Heart left ventricle (tissue), 13 donors: ENCODE results near the gene TEKT1.

ENCODE experiments used
- POLR2A ChIP-seq, 2 donors: fragments of 450-650 bp; IDR thresholded peaks; one replicate each; pipeline ENCODE4 v1.6.1; 2017; ENCODE audit warnings: antibody characterized with exemption in 2 of 2, mild to moderate bottlenecking in 2 of 2, moderate library complexity in 2 of 2
- TF ChIP-seq, protein P1 (sequence below), 12 donors: fragments of 200-600 bp; sonication (generic) in 4 of 12; IDR thresholded peaks; one replicate each; pipeline versions ENCODE4 v1.5.0 to v1.8.0; 2018 to 2022; ENCODE audit warnings: antibody characterized with exemption in 12 of 12, mild to moderate bottlenecking in 5 of 12
- donor health status: ischemic (EF 13 %, LVEDD 7.1; RV severe dilation, severe dysfunction).
- donor health status: DM: no; HTN: yes; CAD: no.
- donor health status: DM: no; HTN: no; CAD: no.
- donor health status: ischemic (EF 25% LVEDD 6.9; RV normal size, moderate dysfunction).
- donor health status: ischemic (EF 25% LVEDD 5.7; RV mildly dilated, moderate dysfunction).
- donor health status: ischemic (EF 35%, LVEDD 5.7; RV mildly dilated, moderate dysfunction).
- donor health status: nonischemic (EF 11% LVEDD 7.7; RV severe dilation, severe dysfunction).
- donor health status: DM: yes; HTN: yes; CAD: no.
- donor health status: PGD.
- donor health status: ischemic (EF 29% LVEDD 5.4; RV normal size, mild dysfunction).
- donor health status: nonischemic (EF 23%, LVEDD 6.1; RV moderate dilation, normal function).

DNA sequence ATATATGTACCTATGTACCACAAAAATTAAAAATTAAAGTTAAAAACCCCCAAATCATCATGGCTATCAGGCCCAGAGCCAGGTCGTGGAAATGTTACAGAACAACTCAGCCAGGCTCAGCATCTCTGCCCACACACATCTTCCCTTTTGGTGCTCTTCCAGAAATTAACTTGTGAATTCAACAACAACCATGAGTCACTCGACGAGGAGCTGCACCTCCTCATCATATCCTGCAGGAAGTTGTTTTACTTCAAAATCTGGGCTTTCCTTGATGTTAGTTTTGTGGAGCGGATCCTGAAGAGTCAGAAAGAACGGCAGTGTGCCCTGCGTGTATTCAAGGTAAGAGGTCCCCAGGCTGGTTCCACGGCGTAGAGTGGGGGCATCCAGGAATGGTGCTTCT is 44.9 kb downstream of the TEKT1 start:
- TF ChIP-seq, protein P1, sequence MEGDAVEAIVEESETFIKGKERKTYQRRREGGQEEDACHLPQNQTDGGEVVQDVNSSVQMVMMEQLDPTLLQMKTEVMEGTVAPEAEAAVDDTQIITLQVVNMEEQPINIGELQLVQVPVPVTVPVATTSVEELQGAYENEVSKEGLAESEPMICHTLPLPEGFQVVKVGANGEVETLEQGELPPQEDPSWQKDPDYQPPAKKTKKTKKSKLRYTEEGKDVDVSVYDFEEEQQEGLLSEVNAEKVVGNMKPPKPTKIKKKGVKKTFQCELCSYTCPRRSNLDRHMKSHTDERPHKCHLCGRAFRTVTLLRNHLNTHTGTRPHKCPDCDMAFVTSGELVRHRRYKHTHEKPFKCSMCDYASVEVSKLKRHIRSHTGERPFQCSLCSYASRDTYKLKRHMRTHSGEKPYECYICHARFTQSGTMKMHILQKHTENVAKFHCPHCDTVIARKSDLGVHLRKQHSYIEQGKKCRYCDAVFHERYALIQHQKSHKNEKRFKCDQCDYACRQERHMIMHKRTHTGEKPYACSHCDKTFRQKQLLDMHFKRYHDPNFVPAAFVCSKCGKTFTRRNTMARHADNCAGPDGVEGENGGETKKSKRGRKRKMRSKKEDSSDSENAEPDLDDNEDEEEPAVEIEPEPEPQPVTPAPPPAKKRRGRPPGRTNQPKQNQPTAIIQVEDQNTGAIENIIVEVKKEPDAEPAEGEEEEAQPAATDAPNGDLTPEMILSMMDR (IDR thresholded peaks at IDR 0.05): no peak
- TF ChIP-seq POLR2A (IDR thresholded peaks at IDR 0.05): no peak
